GM20431 (cell line): ENCODE results near the gene ANKRD28.

Experiments
- in situ Hi-C: fragments of 300-500 bp; cut with MseI, MboI; formaldehyde crosslinking; loops from one replicate; pipeline ENCODE4 v1.15.0; 2020; ENCODE audit warnings: low sequenced_read_pairs; ENCODE audit not compliant: unreplicated experiment

Gene ANKRD28

DNA sequence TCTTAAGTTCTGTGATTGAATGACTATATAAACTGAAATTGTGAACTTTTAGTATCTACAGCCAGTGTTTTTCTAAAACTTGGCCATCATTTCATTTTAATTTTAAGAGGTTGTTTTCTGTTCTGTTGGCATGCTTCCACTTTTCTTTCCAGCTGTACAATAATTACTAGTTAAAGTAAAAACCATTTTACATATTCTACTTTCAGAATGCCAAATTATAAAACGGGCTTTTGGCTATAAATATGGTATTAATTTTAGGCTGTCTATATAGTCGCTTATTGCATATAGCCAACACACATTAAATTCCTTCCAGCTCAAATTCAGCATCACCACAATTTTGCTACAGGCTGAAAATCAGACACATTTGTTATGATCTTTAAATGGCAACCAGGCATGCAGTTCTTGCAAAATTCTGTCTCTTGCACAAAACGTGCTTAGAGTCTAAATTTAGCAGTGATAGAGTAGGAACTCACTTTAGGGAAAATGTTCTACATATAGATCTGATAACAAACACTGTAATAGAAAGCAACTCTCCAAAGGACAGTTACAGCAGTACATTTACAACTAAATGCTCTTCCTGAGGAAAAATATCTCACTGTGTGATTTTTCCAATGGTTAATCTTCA is 115.1 kb downstream of the ANKRD28 start:
- in situ Hi-C loops = no loop called here

DNA sequence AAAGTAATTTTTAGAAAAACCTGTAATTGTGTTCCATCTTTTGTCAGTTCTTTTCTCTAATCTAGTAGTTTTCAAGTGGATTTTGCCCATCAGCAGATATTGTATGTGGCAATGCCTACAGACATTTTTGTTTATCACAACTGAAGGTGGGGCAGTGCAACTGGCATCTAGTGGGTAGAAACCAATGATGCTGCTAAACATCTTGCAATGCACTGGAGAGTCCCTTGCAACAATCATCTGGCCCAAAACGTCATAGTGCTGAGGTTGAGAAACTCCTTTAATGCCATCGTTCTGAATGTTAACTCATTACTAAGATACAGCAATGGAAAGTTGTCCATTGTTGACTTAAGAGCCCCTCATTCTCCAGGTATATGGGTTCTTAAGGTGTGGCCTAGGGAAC is 116.1 kb downstream of the ANKRD28 start:
- in situ Hi-C loops = no loop called here

DNA sequence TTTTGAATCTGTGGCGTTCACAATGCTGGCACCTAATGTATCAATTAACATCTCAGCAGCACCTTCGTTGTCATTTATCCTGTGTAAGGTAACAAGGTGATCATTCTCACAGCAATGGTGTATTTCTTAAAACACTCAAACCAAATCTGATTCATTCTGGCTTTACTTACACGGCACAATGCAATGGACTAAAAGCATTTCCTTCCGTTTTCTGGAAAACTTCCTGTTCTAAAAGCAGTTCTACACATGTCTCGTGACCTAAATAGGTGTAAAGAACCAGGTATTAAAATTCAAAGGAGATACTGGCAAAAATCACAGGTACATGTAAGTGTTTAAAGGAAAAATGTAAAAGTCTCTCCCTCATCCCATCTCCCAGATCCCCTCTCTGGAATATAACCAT is 118.5 kb downstream of the ANKRD28 start:
- in situ Hi-C loops = no loop called here

DNA sequence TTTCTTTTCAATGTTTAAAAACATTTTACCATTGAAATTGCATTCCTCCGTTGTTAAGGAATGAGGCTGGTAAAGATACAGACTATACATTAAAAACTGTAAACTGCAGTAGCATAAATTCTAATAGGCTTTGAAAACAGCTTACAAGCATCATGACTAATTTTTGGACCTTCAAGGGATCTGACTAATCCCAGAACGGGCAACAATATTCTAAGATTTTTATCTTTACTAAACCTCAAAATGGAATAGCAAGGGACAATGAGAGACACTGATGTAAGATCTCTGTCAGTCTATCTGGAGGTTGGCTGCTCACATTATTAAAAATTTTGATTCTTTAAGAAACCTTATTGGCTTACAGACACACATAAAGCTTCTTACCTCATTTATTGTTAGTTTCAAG is 121.5 kb downstream of the ANKRD28 start:
- in situ Hi-C loops = no loop called here

DNA sequence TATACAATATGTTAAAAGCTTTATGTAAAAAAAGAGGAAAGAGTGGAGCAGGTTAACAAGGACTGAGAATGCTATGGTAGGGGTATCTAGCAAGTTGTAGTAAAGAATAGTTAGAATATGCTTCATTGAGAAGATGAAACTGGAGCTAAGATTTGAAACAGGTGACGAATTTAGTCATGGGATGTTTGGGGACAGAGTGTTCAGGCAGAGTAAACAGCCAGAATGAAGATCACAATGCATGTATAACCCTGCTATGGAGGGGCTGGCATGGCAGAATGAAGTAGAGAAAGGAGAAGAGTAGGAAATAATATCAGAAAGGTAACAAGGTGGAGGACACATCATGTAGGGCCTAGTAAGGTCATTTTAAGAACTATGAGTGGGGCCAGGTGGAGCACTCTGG is 124.2 kb downstream of the ANKRD28 start:
- in situ Hi-C loops = no loop called here

DNA sequence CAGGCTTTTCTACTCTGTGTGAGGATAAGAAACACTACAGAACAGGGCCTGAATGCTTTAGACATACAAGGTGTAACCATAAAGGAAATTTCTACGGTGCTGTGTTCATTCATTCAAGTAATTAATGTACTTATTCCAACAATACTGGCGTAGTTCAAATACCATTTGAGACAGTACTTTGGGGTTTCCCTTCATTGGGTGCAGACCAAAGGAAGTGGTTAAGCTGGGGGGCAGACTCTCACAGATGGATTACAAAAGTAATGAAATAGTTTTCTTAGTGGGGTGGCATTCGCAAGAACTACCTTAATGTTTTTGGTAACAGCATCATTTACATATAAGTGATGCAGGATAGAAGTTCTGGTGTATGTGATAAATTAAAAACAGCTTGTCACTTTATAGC is 130.3 kb downstream of the ANKRD28 start:
- in situ Hi-C loops = no loop called here

DNA sequence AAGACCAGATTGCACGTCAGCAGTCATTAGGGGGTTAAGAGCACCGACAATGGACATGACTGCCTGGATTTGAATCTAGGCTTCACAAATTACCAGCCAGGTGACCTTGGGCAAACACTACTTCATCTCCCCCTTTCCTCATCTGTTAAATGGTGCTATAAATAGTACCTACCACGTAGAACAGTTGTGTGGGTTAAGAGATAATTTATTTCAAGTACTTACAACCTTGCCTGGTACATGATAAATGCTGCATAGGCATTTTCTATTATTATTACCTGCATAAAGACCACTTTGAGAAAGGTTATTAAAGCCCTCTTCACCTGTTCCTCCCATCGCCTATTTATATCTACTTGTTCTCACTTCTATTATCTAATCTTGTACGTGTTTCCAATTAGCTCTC is 131.5 kb downstream of the ANKRD28 start:
- in situ Hi-C loops = no loop called here

DNA sequence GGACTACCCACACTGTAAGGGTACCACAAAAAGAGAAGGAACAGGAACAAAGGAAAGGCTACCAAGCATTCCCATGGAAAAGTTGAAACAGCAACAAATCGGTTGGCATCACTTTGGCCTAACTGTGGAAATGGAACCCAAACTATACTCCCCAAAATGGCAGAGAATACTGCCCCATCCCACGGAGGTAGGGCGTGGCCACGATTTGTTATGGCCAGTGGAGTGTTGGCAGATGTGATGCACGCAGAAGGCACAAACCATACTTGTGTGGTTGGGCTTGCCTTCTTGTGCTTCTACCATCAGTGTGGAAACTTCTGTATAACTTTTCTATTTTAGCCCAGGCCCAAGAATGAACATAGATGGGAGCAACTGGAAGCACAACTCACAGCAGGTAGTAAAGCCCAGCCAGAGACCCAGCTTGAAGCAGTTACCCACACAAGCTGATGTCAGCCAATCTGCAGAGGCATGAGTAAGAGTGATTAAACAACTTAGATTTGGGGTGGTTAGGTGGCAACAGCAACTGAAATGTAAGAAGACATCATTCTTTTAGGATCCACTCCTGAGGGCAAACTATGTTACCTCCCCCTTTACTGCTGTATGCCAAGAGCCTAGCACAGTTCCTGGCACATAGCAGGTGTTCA is 132.1 kb downstream of the ANKRD28 start:
- in situ Hi-C loops = no loop called here

DNA sequence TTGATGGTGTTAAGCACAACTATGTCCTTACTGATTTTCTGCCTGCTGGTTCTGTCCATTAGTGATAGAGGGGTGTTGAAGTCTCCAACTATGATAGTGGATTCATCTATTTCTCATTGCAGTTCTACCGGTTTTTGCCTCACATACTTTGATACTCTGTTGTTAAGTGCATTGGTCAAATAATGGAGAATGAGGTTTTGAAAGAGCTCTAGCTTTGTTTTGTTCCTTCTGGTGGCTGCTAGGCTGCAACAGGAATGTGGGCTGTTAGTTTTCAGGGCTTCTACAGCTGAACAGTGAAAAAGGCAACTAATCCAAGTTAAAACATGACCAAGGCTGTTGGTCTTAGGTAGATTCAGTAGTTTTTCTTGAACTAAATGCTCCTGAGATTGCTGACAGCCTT is 133.6 kb downstream of the ANKRD28 start:
- in situ Hi-C loops = no loop called here

DNA sequence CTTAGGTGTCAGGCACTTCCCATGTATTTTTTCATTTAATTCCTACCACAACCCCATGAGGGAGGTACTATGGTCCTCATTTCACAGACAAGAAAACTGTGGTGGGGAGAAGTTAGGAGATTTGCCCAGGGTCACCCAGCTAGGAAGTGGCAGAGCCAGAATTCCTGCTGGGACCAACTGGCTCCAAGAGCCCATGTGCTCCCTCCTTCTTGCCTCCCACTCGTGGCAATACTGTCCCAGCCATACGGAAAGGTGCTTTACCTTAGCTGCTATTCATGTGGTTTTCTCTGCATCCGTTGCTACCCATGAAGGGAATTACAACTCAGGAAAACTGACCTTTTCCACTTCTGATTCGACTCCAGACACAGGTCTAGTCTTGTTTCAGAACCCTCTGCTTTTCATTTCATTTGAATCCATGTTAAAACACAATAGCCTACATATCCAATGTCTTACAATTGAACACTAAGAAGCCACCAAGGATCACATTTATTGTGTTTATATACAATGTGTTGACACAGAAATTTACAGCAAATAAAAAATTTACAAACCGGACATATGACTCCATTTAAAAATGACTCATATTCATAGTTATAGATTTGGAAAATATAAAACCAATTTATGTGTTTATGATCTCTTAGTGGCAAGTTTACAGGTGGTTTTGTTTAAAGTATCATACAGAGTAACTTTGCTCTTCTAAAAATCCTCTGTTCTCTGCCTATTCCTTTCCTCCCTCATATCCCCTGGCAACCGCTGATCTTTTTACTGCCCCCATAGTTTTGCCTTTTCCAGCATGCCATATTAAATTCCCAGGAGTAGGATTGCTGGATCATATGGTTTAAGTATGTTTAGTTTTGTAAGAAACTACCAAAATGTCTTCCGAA is 137.5 kb downstream of the ANKRD28 start:
- in situ Hi-C loops = no loop called here

DNA sequence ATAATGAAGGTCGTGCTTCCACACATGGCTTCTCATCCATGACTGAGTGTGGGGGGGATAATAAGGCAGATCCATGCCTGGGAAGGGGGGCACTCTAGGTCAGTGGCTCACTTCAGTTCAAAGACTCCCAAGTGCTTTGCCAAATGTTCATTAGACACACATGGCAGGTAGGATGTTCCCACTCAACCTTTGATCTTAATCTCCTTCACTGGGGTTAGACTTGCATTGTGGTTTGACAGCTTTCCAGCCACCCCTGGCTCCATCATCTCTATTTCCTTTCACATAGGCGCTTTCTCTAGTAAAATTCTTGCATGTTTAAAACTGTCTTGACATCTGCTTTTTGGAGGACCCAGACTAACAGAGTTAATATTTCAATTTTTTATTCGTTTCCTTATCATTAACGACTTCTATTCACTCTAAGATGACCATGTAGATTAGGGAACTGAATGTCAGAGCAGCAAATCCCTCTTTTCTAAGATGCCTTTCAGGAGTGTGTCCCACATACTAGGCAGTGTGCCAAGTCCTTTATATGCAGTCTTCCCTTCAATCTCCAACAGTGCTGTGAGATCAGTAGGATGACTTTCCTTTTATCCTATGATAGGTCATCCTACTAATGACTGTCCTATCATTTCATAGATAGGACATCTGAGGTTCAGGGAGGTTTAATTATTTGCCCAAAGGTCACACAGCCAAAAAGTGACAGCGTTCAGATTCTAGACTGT is 138.4 kb downstream of the ANKRD28 start:
- in situ Hi-C loops = no loop called here

DNA sequence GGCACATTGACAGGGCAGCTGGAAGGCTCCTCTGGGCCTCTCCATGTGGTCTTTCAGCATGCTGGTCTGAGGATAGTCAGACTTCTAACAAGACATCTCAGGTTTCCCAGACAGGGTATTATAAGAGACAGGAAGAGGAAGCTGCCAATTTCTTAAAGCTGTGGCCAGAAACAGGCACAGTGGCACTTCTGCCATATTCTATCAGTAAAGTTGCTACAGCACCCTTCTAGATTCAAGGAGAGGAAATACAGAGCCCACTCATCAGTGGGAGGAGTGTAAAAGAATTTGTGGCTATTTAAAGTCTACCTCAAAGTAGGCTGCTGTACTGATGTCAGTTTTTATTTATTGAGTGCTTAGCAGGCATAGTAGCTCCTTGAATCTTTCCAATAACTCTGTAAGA is 140.8 kb downstream of the ANKRD28 start:
- in situ Hi-C loops = no loop called here

DNA sequence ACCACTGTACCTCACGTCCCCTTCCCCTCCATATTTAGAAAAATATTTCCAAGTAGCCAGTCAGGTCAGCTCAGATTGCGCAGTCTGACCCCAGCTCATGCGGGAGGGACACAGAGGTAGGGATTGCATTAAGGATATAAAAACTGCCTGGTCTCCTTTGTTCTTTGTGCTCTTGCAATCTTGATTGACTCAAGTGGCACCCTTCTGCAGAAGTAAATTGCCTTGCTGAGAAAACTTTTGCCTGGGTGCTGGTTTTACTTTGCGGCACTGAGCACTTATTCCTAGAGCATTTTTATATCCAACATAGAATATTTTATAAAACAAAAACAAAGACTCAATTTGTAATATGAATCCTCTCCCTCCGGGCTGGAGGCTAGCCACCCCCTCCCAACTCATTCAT is 141.4 kb downstream of the ANKRD28 start:
- in situ Hi-C loops = no loop called here

DNA sequence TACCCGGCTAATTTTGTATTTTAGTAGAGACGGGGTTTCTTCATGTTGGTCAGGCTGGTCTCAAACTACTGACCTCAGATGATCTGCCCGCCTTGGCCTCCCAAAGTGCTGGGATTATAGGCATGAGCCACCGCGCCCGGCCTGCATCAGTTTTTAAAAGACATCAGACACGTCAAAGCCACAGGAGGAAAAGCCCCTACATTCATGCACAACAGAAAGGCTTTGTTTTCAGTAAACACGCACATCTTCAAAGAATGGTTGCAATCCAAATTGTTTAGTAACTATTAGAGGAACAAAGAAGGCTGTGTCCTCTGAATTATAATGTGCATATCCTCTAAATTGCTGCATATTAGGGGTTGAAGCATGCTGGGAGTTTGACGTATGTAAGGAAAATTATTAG is 142.9 kb downstream of the ANKRD28 start:
- in situ Hi-C loops = no loop called here

DNA sequence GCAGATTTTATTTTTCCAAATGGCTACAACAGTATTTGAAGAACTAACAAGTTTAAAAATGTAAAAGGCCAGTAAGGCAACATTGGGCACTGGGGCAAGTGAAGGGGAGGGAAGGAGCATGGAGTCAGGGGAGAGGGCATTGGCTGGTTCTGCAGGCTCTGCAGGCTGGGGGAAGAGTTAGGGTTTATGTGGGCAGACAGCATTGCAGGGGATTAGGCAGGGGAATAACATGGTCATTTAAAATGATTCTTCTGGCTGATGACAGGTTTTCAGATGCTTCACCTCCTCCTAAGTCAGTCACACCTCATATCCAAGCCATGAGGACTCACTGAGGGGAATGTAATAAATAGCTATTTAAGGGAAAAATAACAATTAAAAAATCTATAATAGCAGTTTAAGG is 143.7 kb downstream of the ANKRD28 start:
- in situ Hi-C loops = no loop called here

DNA sequence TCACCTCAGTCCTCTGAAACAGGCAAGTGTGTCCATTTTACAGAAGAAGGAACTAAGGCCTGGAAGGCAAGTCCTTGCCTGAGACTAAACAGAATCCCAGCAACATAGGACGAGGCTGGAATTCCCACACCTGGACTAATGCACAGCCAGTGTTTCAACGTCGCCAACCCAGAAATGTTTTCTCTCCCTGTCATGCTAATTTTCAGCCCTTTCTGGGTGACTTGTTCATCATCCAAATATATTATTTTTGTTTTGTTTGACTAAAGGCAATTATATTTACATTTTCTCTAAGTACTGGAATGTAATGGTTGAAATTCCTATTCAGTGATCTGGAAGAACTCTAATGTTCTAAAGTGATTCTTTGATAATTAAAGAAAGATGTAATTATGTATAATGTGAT is 144.5 kb downstream of the ANKRD28 start:
- in situ Hi-C loops = no loop called here

DNA sequence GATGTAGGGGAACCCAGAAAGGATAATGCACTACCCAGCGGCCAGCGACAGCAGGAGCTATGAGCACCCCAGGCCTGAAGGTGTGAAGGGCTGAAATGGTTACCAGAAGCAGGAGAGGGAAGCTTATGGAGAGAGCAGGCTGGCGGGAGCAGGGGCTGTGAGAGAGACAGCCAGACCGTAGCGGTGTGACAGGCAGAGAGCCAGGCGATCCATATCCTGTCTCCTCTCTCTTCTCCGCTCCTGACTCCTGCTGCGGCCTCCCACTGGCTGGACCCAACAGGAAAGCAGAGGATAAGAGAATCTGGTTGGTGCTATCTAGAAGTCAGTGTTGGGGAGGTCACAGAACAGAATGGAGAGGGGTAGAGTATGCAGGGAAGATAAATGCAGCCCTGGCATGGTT is 146.4 kb downstream of the ANKRD28 start:
- in situ Hi-C loops = no loop called here

DNA sequence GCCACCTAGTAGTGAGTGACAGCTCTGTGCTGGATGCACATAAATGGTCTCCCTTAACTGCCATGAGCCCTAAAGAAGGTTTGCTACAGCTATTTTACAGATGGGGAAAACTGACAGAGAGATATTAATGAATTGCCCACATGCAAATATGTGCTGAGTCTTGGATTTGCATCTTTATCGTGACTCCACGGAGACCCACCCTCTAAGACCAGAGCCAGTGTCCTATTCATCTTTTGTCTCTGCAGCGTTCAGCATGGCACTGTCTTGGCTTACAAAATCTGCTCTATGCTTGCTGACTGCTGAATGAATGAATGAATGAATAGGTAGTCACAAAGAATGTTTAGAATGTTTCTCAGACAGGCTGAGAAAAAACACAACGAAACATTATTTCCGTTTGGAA is 147.9 kb downstream of the ANKRD28 start:
- in situ Hi-C loops = loop anchor here (25.0 kb wide), 1 partner anchor 162 kb away; no protein-coding TSS in a partner anchor

DNA sequence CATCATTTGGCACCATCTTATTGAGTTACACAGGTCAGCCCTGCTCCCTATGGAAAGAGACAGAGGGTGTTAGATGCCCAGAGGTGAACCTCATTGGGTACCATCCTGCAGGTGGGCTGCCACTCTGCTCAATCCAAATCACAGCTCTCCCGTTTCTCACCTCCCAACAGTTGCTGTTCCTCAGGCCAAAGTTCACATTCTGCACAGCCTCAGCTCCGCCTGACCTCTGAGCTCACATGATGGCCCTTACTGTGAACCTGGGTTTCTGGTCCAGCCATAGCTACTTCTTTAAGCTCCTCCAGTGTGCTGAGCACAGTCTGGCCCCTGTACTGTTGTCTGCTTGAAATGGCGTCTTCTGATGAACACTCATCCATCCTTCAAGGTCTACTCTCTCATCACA is 148.4 kb downstream of the ANKRD28 start:
- in situ Hi-C loops = loop anchor here (25.0 kb wide), 1 partner anchor 163 kb away; no protein-coding TSS in a partner anchor

DNA sequence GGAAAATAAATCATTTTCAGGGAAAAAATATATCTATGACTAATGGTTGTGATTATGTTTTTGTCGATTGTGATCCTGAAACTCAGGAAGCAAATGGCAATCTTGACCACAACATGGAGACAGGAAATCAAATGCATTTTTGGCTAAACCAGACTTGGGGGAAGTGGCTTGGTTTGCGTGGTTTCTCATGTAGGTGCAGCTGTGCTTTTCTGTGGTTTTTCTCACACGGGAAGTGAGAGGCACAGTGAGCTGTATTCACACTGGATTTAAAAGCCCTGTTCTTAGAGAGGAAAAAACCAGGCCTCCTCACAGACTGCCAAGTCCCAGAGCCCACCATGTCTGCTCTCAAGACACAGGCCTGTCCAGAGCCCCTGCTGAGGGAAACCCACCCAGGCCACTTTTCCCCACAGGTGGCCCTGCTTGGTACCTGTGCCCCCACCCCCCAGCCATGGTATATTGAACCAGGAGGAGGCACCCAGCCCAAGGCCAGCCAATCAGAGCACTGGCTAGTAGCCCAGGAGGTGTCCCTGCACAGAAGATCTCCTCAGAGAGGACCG is 150.1 kb downstream of the ANKRD28 start:
- in situ Hi-C loops = loop anchor here (25.0 kb wide), 1 partner anchor 165 kb away; no protein-coding TSS in a partner anchor
